HepG2 (cell line): ENCODE results near the gene TMEM11. TPM values are rescaled to one million over a fixed set of nuclear protein-coding genes. Genes with fewer than 3 reads are reported as not detected.
A peak's percentile ranks its signal among the peaks of the same experiment; 100 is the strongest.

Source experiments
- ELF3 ChIP-seq: IDR thresholded peaks from 2 replicates; pipeline ENCODE4 v1.6.1; 2016; ENCODE audit warnings: missing genetic modification reagents, missing compliant biosample characterization
- FOXK1 ChIP-seq: sonication (generic); formaldehyde crosslinking; IDR thresholded peaks from 2 replicates; pipeline ENCODE4 v1.4.0; 2020; ENCODE audit warnings: low read depth, missing genetic modification reagents, borderline replicate concordance
- HCFC1 ChIP-seq: fragments of 150-350 bp; IDR thresholded peaks from 2 replicates; pipeline ENCODE4 v1.6.1; 2014; ENCODE audit warnings: low read depth, low read length
- MYC ChIP-seq: sonication (generic); formaldehyde crosslinking; IDR thresholded peaks from 2 replicates; pipeline ENCODE4 v1.9.0; 2021; ENCODE audit warnings: missing genetic modification reagents, borderline replicate concordance
- NBN ChIP-seq: fragments of 450-650 bp; conservative IDR thresholded peaks from 2 replicates; pipeline ENCODE4 v1.6.1; 2017
- RBM22 ChIP-seq: fragments of 200-400 bp; formaldehyde crosslinking; optimal IDR thresholded peaks from 2 replicates; pipeline ENCODE3; 2017; ENCODE audit warnings: mild to moderate bottlenecking, low read length, moderate library complexity
- ZNF121 ChIP-seq: sonication (generic); formaldehyde crosslinking; IDR thresholded peaks from 2 replicates; pipeline ENCODE4 v1.5.0; 2020; ENCODE audit warnings: mild to moderate bottlenecking, missing genetic modification reagents
- ZNF335 ChIP-seq: sonication (generic); formaldehyde crosslinking; IDR thresholded peaks from 2 replicates; pipeline ENCODE4 v1.4.0; 2020; ENCODE audit warnings: missing genetic modification reagents
- ZNF703 ChIP-seq: sonication (generic); formaldehyde crosslinking; IDR thresholded peaks from 2 replicates; pipeline ENCODE4 v1.5.1; 2020; ENCODE audit warnings: missing genetic modification reagents, mild to moderate bottlenecking, moderate library complexity, borderline replicate concordance
- ZNF776 ChIP-seq: sonication (generic); formaldehyde crosslinking; IDR thresholded peaks from 2 replicates; pipeline ENCODE4 v1.4.0; 2020; ENCODE audit warnings: mild to moderate bottlenecking, missing genetic modification reagents
- polyA plus RNA-seq, 8 experiments: library from polyadenylated mRNA; depleted of rRNA in 3 of 8; stranded (reverse) in 7 of 8; unstranded in 1 of 8; fragments of >200 nt; fragmentation: Illumina TruSeq in 4 of 8; extraction: Trizol in 4 of 8; gene quantifications; 2 replicates each; pipeline versions ENCODE4 v1.2.1 to v1.2.3, GENCODE V29; 2011 to 2016; ENCODE audit warnings: low read depth in 4 of 8, missing spikeins in 1 of 8, mixed read lengths in 1 of 8; ENCODE audit not compliant: insufficient read depth in 1 of 8
- total RNA-seq, 5 experiments: library from RNA; depleted of rRNA; stranded (reverse); fragments of >200 nt; fragmentation: Illumina TruSeq; extraction: Trizol; gene quantifications; 2 replicates each; pipeline ENCODE4 v1.2.3, GENCODE V29; 2016; ENCODE audit warnings: low read depth in 1 of 5
- TF ChIP-seq, protein P1 (sequence below): sonication (generic); formaldehyde crosslinking; IDR thresholded peaks from 2 replicates; pipeline ENCODE4 v1.4.0; 2020; ENCODE audit warnings: missing genetic modification reagents
- TF ChIP-seq, protein P2 (sequence below): sonication (generic); formaldehyde crosslinking; IDR thresholded peaks from 2 replicates; pipeline ENCODE4 v1.9.0; 2022; ENCODE audit warnings: missing genetic modification reagents, mild to moderate bottlenecking, borderline replicate concordance
- TF ChIP-seq, protein P3 (sequence below): sonication (generic); formaldehyde crosslinking; IDR thresholded peaks from 2 replicates; pipeline ENCODE4 v1.5.0; 2020; ENCODE audit warnings: mild to moderate bottlenecking, missing genetic modification reagents
- TF ChIP-seq, protein P4 (sequence below): sonication (generic); formaldehyde crosslinking; IDR thresholded peaks from one replicate; pipeline ENCODE4 v1.5.1; 2020; ENCODE audit warnings: mild to moderate bottlenecking, missing genetic modification reagents; ENCODE audit errors: not compliant biosample characterization

The TMEM11 gene
- total and polyA plus RNA-seq, 2 of the 13 experiments (the other 11 are each of a cell fraction or from before 2014, with no cell fraction given): 18.7 to 35.0 TPM

DNA sequence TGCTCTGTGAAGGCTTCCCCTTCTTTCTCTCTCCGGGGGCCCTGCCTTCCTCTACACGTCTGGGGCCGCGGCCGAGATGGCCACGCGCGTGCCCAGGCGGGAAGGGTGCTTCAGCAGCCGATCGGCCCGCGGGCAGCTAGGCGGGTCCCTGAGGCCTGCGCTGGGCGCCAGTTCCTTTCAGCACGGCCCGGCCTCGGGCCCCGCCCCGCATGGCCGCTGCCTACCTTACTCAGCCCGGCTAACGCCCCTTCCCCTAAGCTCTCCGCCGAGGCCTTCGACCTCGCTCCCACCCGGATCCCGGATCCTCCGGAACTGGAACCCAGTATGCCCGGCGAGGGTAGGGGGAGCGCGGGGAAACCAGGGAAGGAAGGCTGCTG, 335 bp downstream of the TMEM11 start (continued):
- peak; percentile 35; the same call in 1 of the 2 replicates for TF ChIP-seq ZNF121 (CRISPR knock-in tag)
- no peak for TF ChIP-seq ZNF703
- TF ChIP-seq ELF3 (CRISPR knock-in tag): peak; percentile 37; the same call in 1 of the 2 replicates
- TF ChIP-seq, protein P1, sequence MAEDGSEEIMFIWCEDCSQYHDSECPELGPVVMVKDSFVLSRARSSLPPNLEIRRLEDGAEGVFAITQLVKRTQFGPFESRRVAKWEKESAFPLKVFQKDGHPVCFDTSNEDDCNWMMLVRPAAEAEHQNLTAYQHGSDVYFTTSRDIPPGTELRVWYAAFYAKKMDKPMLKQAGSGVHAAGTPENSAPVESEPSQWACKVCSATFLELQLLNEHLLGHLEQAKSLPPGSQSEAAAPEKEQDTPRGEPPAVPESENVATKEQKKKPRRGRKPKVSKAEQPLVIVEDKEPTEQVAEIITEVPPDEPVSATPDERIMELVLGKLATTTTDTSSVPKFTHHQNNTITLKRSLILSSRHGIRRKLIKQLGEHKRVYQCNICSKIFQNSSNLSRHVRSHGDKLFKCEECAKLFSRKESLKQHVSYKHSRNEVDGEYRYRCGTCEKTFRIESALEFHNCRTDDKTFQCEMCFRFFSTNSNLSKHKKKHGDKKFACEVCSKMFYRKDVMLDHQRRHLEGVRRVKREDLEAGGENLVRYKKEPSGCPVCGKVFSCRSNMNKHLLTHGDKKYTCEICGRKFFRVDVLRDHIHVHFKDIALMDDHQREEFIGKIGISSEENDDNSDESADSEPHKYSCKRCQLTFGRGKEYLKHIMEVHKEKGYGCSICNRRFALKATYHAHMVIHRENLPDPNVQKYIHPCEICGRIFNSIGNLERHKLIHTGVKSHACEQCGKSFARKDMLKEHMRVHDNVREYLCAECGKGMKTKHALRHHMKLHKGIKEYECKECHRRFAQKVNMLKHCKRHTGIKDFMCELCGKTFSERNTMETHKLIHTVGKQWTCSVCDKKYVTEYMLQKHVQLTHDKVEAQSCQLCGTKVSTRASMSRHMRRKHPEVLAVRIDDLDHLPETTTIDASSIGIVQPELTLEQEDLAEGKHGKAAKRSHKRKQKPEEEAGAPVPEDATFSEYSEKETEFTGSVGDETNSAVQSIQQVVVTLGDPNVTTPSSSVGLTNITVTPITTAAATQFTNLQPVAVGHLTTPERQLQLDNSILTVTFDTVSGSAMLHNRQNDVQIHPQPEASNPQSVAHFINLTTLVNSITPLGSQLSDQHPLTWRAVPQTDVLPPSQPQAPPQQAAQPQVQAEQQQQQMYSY: peak; percentile 84
- TF ChIP-seq HCFC1: no peak
- no peak for TF ChIP-seq ZNF335
- TF ChIP-seq, protein P2, sequence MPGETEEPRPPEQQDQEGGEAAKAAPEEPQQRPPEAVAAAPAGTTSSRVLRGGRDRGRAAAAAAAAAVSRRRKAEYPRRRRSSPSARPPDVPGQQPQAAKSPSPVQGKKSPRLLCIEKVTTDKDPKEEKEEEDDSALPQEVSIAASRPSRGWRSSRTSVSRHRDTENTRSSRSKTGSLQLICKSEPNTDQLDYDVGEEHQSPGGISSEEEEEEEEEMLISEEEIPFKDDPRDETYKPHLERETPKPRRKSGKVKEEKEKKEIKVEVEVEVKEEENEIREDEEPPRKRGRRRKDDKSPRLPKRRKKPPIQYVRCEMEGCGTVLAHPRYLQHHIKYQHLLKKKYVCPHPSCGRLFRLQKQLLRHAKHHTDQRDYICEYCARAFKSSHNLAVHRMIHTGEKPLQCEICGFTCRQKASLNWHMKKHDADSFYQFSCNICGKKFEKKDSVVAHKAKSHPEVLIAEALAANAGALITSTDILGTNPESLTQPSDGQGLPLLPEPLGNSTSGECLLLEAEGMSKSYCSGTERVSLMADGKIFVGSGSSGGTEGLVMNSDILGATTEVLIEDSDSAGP: no peak
- no peak for TF ChIP-seq NBN
- TF ChIP-seq, protein P3, sequence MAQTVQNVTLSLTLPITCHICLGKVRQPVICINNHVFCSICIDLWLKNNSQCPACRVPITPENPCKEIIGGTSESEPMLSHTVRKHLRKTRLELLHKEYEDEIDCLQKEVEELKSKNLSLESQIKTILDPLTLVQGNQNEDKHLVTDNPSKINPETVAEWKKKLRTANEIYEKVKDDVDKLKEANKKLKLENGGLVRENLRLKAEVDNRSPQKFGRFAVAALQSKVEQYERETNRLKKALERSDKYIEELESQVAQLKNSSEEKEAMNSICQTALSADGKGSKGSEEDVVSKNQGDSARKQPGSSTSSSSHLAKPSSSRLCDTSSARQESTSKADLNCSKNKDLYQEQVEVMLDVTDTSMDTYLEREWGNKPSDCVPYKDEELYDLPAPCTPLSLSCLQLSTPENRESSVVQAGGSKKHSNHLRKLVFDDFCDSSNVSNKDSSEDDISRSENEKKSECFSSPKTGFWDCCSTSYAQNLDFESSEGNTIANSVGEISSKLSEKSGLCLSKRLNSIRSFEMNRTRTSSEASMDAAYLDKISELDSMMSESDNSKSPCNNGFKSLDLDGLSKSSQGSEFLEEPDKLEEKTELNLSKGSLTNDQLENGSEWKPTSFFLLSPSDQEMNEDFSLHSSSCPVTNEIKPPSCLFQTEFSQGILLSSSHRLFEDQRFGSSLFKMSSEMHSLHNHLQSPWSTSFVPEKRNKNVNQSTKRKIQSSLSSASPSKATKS (CRISPR knock-in tag): 0 out of 2 replicates have a peak, but pooled peaks have one; percentile 39
- TF ChIP-seq, protein P4, sequence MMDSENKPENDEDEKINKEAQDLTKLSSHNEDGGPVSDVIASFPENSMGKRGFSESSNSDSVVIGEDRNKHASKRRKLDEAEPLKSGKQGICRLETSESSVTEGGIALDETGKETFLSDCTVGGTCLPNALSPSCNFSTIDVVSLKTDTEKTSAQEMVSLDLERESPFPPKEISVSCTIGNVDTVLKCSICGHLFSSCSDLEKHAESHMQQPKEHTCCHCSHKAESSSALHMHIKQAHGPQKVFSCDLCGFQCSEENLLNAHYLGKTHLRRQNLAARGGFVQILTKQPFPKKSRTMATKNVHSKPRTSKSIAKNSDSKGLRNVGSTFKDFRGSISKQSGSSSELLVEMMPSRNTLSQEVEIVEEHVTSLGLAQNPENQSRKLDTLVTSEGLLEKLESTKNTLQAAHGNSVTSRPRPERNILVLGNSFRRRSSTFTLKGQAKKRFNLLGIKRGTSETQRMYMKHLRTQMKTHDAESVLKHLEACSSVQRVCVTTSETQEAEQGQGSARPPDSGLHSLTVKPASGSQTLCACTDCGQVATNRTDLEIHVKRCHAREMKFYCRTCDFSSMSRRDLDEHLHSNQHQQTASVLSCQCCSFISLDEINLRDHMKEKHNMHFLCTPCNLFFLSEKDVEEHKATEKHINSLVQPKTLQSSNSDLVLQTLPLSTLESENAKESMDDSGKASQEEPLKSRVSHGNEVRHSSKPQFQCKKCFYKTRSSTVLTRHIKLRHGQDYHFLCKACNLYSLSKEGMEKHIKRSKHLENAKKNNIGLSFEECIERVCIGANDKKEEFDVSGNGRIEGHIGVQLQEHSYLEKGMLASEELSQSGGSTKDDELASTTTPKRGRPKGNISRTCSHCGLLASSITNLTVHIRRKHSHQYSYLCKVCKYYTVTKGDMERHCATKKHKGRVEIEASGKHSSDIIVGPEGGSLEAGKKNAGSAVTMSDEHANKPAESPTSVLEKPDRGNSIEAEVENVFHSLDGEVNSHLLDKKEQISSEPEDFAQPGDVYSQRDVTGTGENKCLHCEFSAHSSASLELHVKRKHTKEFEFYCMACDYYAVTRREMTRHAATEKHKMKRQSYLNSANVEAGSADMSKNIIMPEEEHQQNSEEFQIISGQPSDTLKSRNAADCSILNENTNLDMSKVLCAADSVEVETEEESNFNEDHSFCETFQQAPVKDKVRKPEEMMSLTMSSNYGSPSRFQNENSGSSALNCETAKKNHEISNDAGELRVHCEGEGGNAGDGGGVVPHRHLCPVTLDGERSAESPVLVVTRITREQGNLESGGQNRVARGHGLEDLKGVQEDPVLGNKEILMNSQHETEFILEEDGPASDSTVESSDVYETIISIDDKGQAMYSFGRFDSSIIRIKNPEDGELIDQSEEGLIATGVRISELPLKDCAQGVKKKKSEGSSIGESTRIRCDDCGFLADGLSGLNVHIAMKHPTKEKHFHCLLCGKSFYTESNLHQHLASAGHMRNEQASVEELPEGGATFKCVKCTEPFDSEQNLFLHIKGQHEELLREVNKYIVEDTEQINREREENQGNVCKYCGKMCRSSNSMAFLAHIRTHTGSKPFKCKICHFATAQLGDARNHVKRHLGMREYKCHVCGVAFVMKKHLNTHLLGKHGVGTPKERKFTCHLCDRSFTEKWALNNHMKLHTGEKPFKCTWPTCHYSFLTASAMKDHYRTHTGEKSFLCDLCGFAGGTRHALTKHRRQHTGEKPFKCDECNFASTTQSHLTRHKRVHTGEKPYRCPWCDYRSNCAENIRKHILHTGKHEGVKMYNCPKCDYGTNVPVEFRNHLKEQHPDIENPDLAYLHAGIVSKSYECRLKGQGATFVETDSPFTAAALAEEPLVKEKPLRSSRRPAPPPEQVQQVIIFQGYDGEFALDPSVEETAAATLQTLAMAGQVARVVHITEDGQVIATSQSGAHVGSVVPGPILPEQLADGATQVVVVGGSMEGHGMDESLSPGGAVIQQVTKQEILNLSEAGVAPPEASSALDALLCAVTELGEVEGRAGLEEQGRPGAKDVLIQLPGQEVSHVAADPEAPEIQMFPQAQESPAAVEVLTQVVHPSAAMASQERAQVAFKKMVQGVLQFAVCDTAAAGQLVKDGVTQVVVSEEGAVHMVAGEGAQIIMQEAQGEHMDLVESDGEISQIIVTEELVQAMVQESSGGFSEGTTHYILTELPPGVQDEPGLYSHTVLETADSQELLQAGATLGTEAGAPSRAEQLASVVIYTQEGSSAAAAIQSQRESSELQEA (CRISPR knock-in tag): no peak
- TF ChIP-seq RBM22: no peak
- TF ChIP-seq ZNF776 (CRISPR knock-in tag): no peak
- no peak for TF ChIP-seq MYC (CRISPR knock-in tag)
- TF ChIP-seq FOXK1 (CRISPR knock-in tag): no peak
